PC-3 (cell line): ENCODE measurements around the gene PSTPIP2. TPM values are rescaled to one million over a fixed set of nuclear protein-coding genes. Genes with fewer than 3 reads are reported as not detected.

Source experiments
- ATAC-seq: fragments of 200-7000 bp; cut with Tn5 transposase; 2 replicates; pipeline ENCODE4 v1.9.1; 2020; ENCODE audit warnings: mild to moderate bottlenecking, moderate library complexity
- BruUV-seq: library from RNA; stranded (reverse); fragments of 400-500 nt; replicated peaks from 2 replicates; lab custom pipeline; 2021; lab: Mats Ljungman, UMichigan
- CTCF ChIA-PET: fragments of 300-600 bp; sonication (Branson Sonifier 250); formaldehyde crosslinking; loops from one replicate; lab custom pipeline; 2022; ENCODE audit warnings: antibody characterized with exemption; lab: Charles Lee
- POLR2A ChIA-PET: fragments of 300-600 bp; sonication (Branson Sonifier 250); formaldehyde crosslinking; loops from one replicate; lab custom pipeline; 2022; ENCODE audit warnings: antibody characterized with exemption; ENCODE audit not compliant: unreplicated experiment; lab: Charles Lee
- DNase-seq: peaks from one replicate; pipeline ENCODE4 v3.0.0-alpha.2; 2015
- H2AFZ ChIP-seq: fragments of 300-600 bp; sonication (generic); 2 replicates; pipeline ENCODE4 v1.6.0; 2016; ENCODE audit warnings: antibody characterized with exemption, low read length
- H3F3A ChIP-seq: fragments of 300-600 bp; sonication (generic); one replicate; pipeline ENCODE4 v1.6.0; 2017; ENCODE audit warnings: antibody characterized with exemption, low read length, control low read depth, mild to moderate bottlenecking; ENCODE audit not compliant: unreplicated experiment
- H3K27ac ChIP-seq: fragments of 300-600 bp; sonication (generic); 2 replicates; pipeline ENCODE4 v1.5.1; 2016; ENCODE audit warnings: mild to moderate bottlenecking, low read length
- H3K27me3 ChIP-seq: fragments of 300-600 bp; sonication (generic); 2 replicates; pipeline ENCODE4 v1.6.1; 2016; ENCODE audit warnings: low read length, mixed read lengths
- H3K36me3 ChIP-seq: fragments of 300-600 bp; sonication (generic); 2 replicates; pipeline ENCODE4 v1.6.1; 2016; ENCODE audit warnings: low read depth, mixed run types, low read length, mixed read lengths
- H3K4me1 ChIP-seq: fragments of 300-600 bp; sonication (generic); 2 replicates; pipeline ENCODE4 v1.5.1; 2016; ENCODE audit warnings: low read length; ENCODE audit not compliant: insufficient read depth
- H3K4me2 ChIP-seq: fragments of 300-600 bp; sonication (generic); 2 replicates; pipeline ENCODE4 v1.6.0; 2016; ENCODE audit warnings: low read length
- H3K4me3 ChIP-seq: fragments of 300-600 bp; sonication (generic); 2 replicates; pipeline ENCODE4 v1.5.1; 2016; ENCODE audit warnings: mild to moderate bottlenecking, low read length, mixed read lengths
- H3K79me2 ChIP-seq: fragments of 300-600 bp; sonication (generic); 2 replicates; pipeline ENCODE4 v1.6.1; 2017; ENCODE audit warnings: low read length, mixed read lengths
- H3K9ac ChIP-seq: fragments of 300-600 bp; sonication (generic); 2 replicates; pipeline ENCODE4 v1.6.0; 2016; ENCODE audit warnings: mild to moderate bottlenecking, low read length
- H3K9me2 ChIP-seq: fragments of 300-600 bp; sonication (generic); replicated peaks from 2 replicates; pipeline ENCODE4 v1.6.1; 2016; ENCODE audit warnings: mixed run types, low read length, mixed read lengths
- H3K9me3 ChIP-seq: fragments of 300-600 bp; sonication (generic); 2 replicates; pipeline ENCODE4 v1.6.1; 2016; ENCODE audit warnings: low read length, mixed read lengths
- H4K20me1 ChIP-seq: fragments of 300-600 bp; sonication (generic); 2 replicates; pipeline ENCODE4 v1.6.1; 2016; ENCODE audit warnings: low read length, mixed read lengths
- EZH2 ChIP-seq: fragments of 300-600 bp; sonication (generic); IDR thresholded peaks from one replicate; pipeline ENCODE4 v1.6.1; 2017; ENCODE audit warnings: antibody characterized with exemption, mild to moderate bottlenecking, low read length; ENCODE audit not compliant: unreplicated experiment
- EZH2phosphoT487 ChIP-seq: fragments of 300-600 bp; sonication (generic); IDR thresholded peaks from 2 replicates; pipeline ENCODE4 v1.6.1; 2018; ENCODE audit warnings: mild to moderate bottlenecking, antibody characterized with exemption, low read length, borderline replicate concordance
- intact Hi-C: fragments of 100-400 bp; cut with micrococcal nuclease; formaldehyde crosslinking; loops from 2 replicates; pipeline ENCODE4 v1.9.0; 2023
- total RNA-seq: library from RNA; depleted of rRNA; stranded (reverse); fragments of >200 nt; gene quantifications from 2 replicates; pipeline ENCODE4 v1.2.3, GENCODE V29; 2014
- TF ChIP-seq, protein P1 (sequence below): fragments of 300-600 bp; sonication (generic); conservative IDR thresholded peaks from 2 replicates; pipeline ENCODE4 v1.5.1; 2017; ENCODE audit warnings: antibody characterized with exemption, low read depth, mild to moderate bottlenecking, low read length

The PSTPIP2 gene
- total RNA-seq, 1 experiment from 2014 or later, result 0.11 TPM

DNA sequence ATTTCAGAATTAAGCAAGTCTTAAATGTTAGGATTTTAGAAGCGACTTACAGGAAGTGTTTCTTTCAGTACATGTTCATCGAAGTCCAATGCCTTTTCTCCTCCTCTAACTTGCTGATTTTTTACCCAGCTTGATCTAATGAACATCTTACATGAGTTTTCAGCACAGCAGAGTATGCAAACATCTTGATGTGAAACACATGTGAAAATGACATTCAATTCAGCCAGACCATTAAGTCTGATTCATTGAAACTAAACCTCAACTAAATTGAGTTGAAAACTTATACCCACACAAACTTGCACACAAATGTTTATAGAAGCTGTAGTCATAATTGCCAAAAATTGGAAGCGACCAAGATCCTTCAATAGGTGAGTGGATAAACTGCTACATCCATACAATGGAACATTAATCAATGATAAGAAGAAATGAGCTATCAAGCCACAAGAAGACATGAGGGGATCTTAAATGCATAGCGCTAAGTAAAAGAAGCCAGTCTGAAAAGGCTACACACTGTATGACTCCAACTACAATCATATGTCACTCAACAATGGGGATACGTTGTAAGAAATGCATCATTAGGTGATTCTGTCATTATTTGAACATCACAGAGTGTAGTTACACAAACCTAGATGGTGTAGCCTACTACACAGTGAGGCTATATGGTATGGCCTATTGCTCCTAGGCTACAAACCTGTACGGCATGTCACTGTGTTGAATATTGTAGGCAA lies 18.5 kb downstream of the PSTPIP2 start:
- no peaks in the 10 kb centered on the region for H3F3A ChIP-seq
- ATAC-seq (no peak), DNase-seq (no peak)
- POLR2A ChIA-PET, result no interaction called here
- H2AFZ ChIP-seq, result no peak overlapping the region
- intact Hi-C loops, result no loop called here
- H3K4me2 ChIP-seq, result no peak overlapping the region
- no peak overlapping the region for H3K27ac ChIP-seq
- TF ChIP-seq EZH2 (no peak), EZH2phosphoT487 (no peak)
- TF ChIP-seq, protein P1, sequence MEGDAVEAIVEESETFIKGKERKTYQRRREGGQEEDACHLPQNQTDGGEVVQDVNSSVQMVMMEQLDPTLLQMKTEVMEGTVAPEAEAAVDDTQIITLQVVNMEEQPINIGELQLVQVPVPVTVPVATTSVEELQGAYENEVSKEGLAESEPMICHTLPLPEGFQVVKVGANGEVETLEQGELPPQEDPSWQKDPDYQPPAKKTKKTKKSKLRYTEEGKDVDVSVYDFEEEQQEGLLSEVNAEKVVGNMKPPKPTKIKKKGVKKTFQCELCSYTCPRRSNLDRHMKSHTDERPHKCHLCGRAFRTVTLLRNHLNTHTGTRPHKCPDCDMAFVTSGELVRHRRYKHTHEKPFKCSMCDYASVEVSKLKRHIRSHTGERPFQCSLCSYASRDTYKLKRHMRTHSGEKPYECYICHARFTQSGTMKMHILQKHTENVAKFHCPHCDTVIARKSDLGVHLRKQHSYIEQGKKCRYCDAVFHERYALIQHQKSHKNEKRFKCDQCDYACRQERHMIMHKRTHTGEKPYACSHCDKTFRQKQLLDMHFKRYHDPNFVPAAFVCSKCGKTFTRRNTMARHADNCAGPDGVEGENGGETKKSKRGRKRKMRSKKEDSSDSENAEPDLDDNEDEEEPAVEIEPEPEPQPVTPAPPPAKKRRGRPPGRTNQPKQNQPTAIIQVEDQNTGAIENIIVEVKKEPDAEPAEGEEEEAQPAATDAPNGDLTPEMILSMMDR, result no peak
- H3K4me1 ChIP-seq, result peaks cover 5% of the 10 kb centered on the region; the same call in 1 of the 2 replicates
- no peak overlapping the region for H3K9ac ChIP-seq
- no peaks in the 10 kb centered on the region for H3K79me2 ChIP-seq
- H3K4me3 ChIP-seq, result no peak overlapping the region
- no peaks in the 10 kb centered on the region for H3K36me3 ChIP-seq
- no peaks in the 10 kb centered on the region for H4K20me1 ChIP-seq
- CTCF ChIA-PET, result no interaction called here
- no peaks in the 10 kb centered on the region for H3K9me3 ChIP-seq
- H3K9me2 ChIP-seq, result no peaks in the 10 kb centered on the region
- no peaks in the 10 kb centered on the region for H3K27me3 ChIP-seq
- no TSS peak for BruUV-seq

DNA sequence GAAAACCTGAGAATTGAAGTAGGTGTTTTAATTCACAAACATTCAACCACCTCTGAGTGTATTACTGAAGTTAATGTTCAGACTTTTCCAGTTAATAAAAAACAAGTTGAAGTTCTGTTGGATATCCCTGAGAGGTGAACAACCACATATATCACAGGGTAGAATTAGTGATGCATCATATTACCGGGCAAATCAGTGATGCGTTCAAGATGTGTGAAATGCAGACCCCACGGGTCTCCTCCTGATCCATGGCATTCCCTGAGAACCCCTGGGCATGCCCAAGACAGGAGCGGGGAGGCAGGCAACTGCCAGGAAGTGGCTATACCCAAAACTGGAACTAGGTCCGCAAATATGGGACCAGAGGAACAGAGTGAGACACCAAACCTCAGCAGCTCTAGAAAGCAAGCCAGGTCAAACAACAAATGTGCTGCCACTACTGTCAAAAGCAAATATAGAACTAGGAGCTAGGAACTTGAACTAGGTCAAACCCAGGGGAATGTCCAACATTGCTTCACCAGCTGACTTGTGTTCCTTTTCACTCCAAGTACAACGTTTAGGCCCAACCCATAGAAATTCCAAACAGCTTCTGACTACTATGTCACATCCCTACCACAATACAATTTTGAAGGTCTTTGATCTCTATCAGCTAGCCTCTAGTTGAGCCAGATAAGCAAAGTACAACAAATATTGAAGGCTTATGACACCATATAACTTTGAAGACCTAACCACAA lies 20.2 kb downstream of the PSTPIP2 start:
- intact Hi-C loops, result no loop called here
- Histone ChIP-seq H3K27ac (no peak overlapping the region), H3K9me3 (no peaks in the 10 kb centered on the region), H3K9me2 (no peaks in the 10 kb centered on the region), H3K4me2 (no peak overlapping the region), H3K4me3 (no peak overlapping the region), H3K36me3 (no peaks in the 10 kb centered on the region), H3F3A (no peaks in the 10 kb centered on the region), H3K9ac (no peak overlapping the region), H2AFZ (no peak overlapping the region), H3K27me3 (no peaks in the 10 kb centered on the region), H3K4me1 (peaks cover 5% of the 10 kb centered on the region; the same call in 1 of the 2 replicates), H3K79me2 (no peaks in the 10 kb centered on the region), H4K20me1 (no peaks in the 10 kb centered on the region)
- no TSS peak for BruUV-seq
- no peak for DNase-seq
- TF ChIP-seq, protein P1, result no peak
- TF ChIP-seq EZH2 (no peak), EZH2phosphoT487 (no peak)
- ChIA-PET POLR2A (no interaction called here), CTCF (no interaction called here)
- ATAC-seq, result no peak

DNA sequence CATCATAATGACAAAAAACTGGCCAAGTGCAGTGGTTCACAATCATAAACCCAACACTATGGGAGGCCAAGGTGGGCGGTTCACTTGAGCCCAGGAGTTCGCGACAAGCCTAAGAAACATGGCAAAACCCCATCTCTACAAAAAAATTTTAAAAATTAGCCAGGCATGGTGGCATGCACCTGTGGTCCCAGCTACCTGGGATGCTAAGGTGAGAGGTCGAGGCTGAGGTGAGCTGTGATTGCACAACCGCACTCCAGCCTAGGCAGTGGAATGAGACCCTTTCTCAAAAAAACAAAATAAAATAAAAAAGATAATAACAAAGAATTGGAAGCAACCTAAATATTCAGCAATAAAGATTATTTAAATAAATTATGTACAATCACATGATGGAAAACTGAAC lies 21.8 kb downstream of the PSTPIP2 start:
- Histone ChIP-seq H3K9ac (no peak overlapping the region), H3K36me3 (no peaks in the 10 kb centered on the region), H3K27ac (no peak overlapping the region), H3K9me2 (no peaks in the 10 kb centered on the region), H3K4me3 (no peak overlapping the region), H3K4me1 (0 out of 2 replicates have a peak, but pooled peaks cover under 1% of the 10 kb centered on the region), H3K79me2 (no peaks in the 10 kb centered on the region), H3K9me3 (no peaks in the 10 kb centered on the region), H3F3A (no peaks in the 10 kb centered on the region), H3K27me3 (no peaks in the 10 kb centered on the region), H4K20me1 (no peaks in the 10 kb centered on the region), H3K4me2 (no peak overlapping the region), H2AFZ (no peak overlapping the region)
- no peak for DNase-seq
- no TSS peak for BruUV-seq
- no peak for ATAC-seq
- intact Hi-C loops, result no loop called here
- TF ChIP-seq EZH2 (no peak), EZH2phosphoT487 (no peak)
- TF ChIP-seq, protein P1, result no peak
- POLR2A ChIA-PET, result no interaction called here
- CTCF ChIA-PET, result no interaction called here
